Smooth muscle cell (in vitro differentiated cells): ENCODE results near the gene KRTAP10-7. TPM values are rescaled to one million over a fixed set of nuclear protein-coding genes. Genes with fewer than 3 reads are reported as not detected.

ENCODE experiments used
- DNase-seq: peaks from one replicate; lab custom pipeline; 2025; ENCODE audit not compliant: unreplicated experiment; lab: John Stamatoyannopoulos, UW
- H2AFZ ChIP-seq: fragments of 200-600 bp; sonication (generic); 2 replicates; pipeline ENCODE4 v1.6.0; 2016; ENCODE audit warnings: antibody characterized with exemption, low read depth, mild to moderate bottlenecking
- H3F3A ChIP-seq: fragments of 200-600 bp; sonication (generic); 2 replicates; pipeline ENCODE4 v1.6.0; 2017; ENCODE audit warnings: antibody characterized with exemption, low read depth
- H3K27ac ChIP-seq: fragments of 200-600 bp; sonication (generic); 2 replicates; pipeline ENCODE4 v1.5.1; 2016; ENCODE audit warnings: low read depth, mild to moderate bottlenecking
- H3K27me3 ChIP-seq: fragments of 200-600 bp; sonication (generic); 2 replicates; pipeline ENCODE4 v1.6.1; 2016; ENCODE audit warnings: low read depth, mild to moderate bottlenecking
- H3K36me3 ChIP-seq: fragments of 200-600 bp; sonication (generic); 2 replicates; pipeline ENCODE4 v1.5.1; 2016; ENCODE audit warnings: low read depth
- H3K4me1 ChIP-seq: fragments of 200-600 bp; sonication (generic); 2 replicates; pipeline ENCODE4 v1.5.1; 2016; ENCODE audit warnings: low read depth
- H3K4me2 ChIP-seq: fragments of 200-600 bp; sonication (generic); 2 replicates; pipeline ENCODE4 v1.6.0; 2016; ENCODE audit warnings: mild to moderate bottlenecking
- H3K4me3 ChIP-seq: fragments of 200-600 bp; sonication (generic); 2 replicates; pipeline ENCODE4 v1.5.1; 2016; ENCODE audit warnings: mild to moderate bottlenecking
- H3K79me2 ChIP-seq: fragments of 200-600 bp; sonication (generic); 2 replicates; pipeline ENCODE4 v1.6.0; 2016; ENCODE audit warnings: low read depth, mild to moderate bottlenecking
- H3K9ac ChIP-seq: fragments of 200-600 bp; sonication (generic); 2 replicates; pipeline ENCODE4 v1.6.0; 2016; ENCODE audit warnings: low read depth
- H3K9me3 ChIP-seq: fragments of 200-600 bp; sonication (generic); replicated peaks from 2 replicates; pipeline ENCODE4 v1.5.1; 2016; ENCODE audit warnings: low read depth
- H4K20me1 ChIP-seq: fragments of 200-600 bp; sonication (generic); 2 replicates; pipeline ENCODE4 v1.6.0; 2016; ENCODE audit warnings: low read depth
- CTCF ChIP-seq: fragments of 200-600 bp; sonication (generic); IDR thresholded peaks from 2 replicates; pipeline ENCODE4 v1.5.1; 2017; ENCODE audit warnings: borderline replicate concordance, mild to moderate bottlenecking, antibody characterized with exemption; ENCODE audit not compliant: insufficient read depth, poor library complexity, severe bottlenecking
- WGBS: methylation state at CpG from one replicate; pipeline ENCODE4 v1.1.7; 2016; ENCODE audit warnings: low lambda C conversion rate; 5-methylcytosine and 5-hydroxymethylcytosine counted together
- polyA plus RNA-seq: library from polyadenylated mRNA; unstranded; fragments of >200 nt; fragmentation: Nextera tagmentation; extraction: Ambion mirVana; gene quantifications from 2 replicates; pipeline ENCODE4 v1.2.1, GENCODE V29; 2016
- total RNA-seq: library from RNA; depleted of rRNA; stranded (reverse); fragments of >200 nt; gene quantifications from 2 replicates; pipeline ENCODE4 v1.2.3, GENCODE V29; 2014

The KRTAP10-7 gene
- total and polyA plus RNA-seq, 2 experiments from 2014 or later: not detected

GRCh38 chr21:44602463-44602850 lies 2.1 kb downstream of the KRTAP10-7 start:
- Histone ChIP-seq H3K4me3 (no peak overlapping the region), H3K27ac (no peak overlapping the region), H3K4me2 (no peak overlapping the region), H3K9ac (no peak overlapping the region), H3K9me3 (no peaks in the 10 kb centered on the region), H3K79me2 (no peaks in the 10 kb centered on the region), H3K4me1 (peaks cover 9% of the 10 kb centered on the region), H3K36me3 (no peaks in the 10 kb centered on the region), H2AFZ (no peak overlapping the region), H4K20me1 (no peaks in the 10 kb centered on the region), H3F3A (no peaks in the 10 kb centered on the region), H3K27me3 (no peaks in the 10 kb centered on the region)
- no peak for TF ChIP-seq CTCF
- 90% methylated on average over 20 of the region's 21 CpGs for WGBS
- DNase-seq: no peak

DNA sequence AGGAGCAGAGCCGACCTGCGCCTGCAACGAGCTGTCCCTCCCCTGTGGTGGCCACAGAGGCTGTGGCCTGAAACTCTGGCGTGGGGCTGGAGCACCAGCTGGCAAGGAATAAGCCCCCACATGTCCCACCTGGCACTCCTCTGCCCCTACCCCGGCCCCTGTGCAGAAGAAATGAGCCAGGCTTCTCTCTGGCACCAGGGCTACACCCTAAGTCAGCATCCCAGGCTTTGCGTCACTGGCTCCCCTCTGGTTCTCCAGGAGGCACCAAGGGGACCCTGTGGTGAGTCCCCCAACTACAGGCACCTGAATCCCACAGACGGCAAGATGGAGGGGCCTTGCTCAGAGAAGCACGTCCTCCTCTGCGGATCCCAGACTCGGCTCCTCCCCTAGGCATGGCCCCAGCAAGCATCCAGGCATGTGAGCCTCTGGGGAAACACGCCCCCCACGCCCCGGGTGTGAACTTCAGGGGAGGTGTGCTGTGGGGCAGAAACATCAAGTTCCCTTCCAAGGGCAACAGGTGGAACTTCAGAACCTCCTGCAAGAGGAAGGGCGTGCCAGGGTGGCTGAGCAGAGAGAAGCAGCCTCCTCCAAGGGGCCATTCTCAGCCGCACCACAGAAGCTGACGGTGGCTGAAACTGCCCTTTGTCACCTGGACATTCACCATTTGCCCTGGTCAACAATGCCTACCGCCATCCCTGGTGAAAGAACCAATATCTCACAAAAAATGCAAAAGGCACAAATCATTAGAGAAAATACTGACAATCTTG lies 2.9 kb downstream of the KRTAP10-7 start:
- H3K4me1 ChIP-seq: peaks cover 4% of the 10 kb centered on the region
- H3F3A ChIP-seq: no peaks in the 10 kb centered on the region
- no peak overlapping the region for H3K27ac ChIP-seq
- no peak overlapping the region for H3K4me3 ChIP-seq
- 70% methylated on average over 17 of the region's 17 CpGs for WGBS
- no peaks in the 10 kb centered on the region for H3K27me3 ChIP-seq
- no peaks in the 10 kb centered on the region for H3K9me3 ChIP-seq
- H2AFZ ChIP-seq: no peak overlapping the region
- H3K9ac ChIP-seq: no peak overlapping the region
- no peaks in the 10 kb centered on the region for H4K20me1 ChIP-seq
- H3K4me2 ChIP-seq: no peak overlapping the region
- no peaks in the 10 kb centered on the region for H3K79me2 ChIP-seq
- H3K36me3 ChIP-seq: no peaks in the 10 kb centered on the region
- no peak for TF ChIP-seq CTCF
- no peak for DNase-seq

GRCh38 chr21:44603911-44604310 lies 3.5 kb downstream of the KRTAP10-7 start:
- no peak for DNase-seq
- H3K79me2 ChIP-seq: no peaks in the 10 kb centered on the region
- no peaks in the 10 kb centered on the region for H3K27me3 ChIP-seq
- peaks cover 4% of the 10 kb centered on the region for H3K4me1 ChIP-seq
- H3K4me3 ChIP-seq: no peak overlapping the region
- H2AFZ ChIP-seq: no peak overlapping the region
- no peak for TF ChIP-seq CTCF
- no peaks in the 10 kb centered on the region for H3F3A ChIP-seq
- H3K9me3 ChIP-seq: no peaks in the 10 kb centered on the region
- no peaks in the 10 kb centered on the region for H4K20me1 ChIP-seq
- no peak overlapping the region for H3K4me2 ChIP-seq
- H3K36me3 ChIP-seq: no peaks in the 10 kb centered on the region
- H3K9ac ChIP-seq: no peak overlapping the region
- WGBS: 91% methylated on average over 8 of the region's 8 CpGs
- no peak overlapping the region for H3K27ac ChIP-seq

GRCh38 chr21:44606495-44606894 lies 6.1 kb downstream of the KRTAP10-7 start:
- Histone ChIP-seq H3K4me1 (no peaks in the 10 kb centered on the region), H3K9me3 (peaks cover 6% of the 10 kb centered on the region), H2AFZ (no peak overlapping the region), H4K20me1 (no peaks in the 10 kb centered on the region), H3K36me3 (no peaks in the 10 kb centered on the region), H3K27ac (no peak overlapping the region), H3K9ac (no peak overlapping the region), H3F3A (no peaks in the 10 kb centered on the region), H3K27me3 (no peaks in the 10 kb centered on the region), H3K4me3 (no peak overlapping the region), H3K79me2 (no peaks in the 10 kb centered on the region), H3K4me2 (no peak overlapping the region)
- WGBS: 79% methylated on average over 4 of the region's 4 CpGs
- DNase-seq: no peak
- TF ChIP-seq CTCF: no peak
